Coronary artery (tissue), 2 donors: ENCODE measurements around the gene EDC3.
"Not testable (repeated sequence)": the region's sequence is repeated elsewhere in the genome, so short reads cannot be mapped to it uniquely, and the experiment has no call there.

ENCODE experiments used
- DNase-seq: peaks from one replicate; pipeline ENCODE4 v3.0.0-alpha.2; 2017; ENCODE audit warnings: low spot score
- H3K27ac ChIP-seq, 2 donors: fragments of 200-600 bp; sonication (generic); one replicate each; pipeline ENCODE4 v1.5.1; 2016 to 2019
- H3K4me3 ChIP-seq: fragments of 200-600 bp; sonication (generic); 2 replicates; pipeline ENCODE4 v1.5.1; 2016; ENCODE audit warnings: mild to moderate bottlenecking, moderate library complexity
- TF ChIP-seq, protein P1 (sequence below): fragments of 200-600 bp; sonication (generic); IDR thresholded peaks from one replicate; pipeline ENCODE4 v1.5.1; 2019; ENCODE audit warnings: antibody characterized with exemption

EDC3 gene

DNA sequence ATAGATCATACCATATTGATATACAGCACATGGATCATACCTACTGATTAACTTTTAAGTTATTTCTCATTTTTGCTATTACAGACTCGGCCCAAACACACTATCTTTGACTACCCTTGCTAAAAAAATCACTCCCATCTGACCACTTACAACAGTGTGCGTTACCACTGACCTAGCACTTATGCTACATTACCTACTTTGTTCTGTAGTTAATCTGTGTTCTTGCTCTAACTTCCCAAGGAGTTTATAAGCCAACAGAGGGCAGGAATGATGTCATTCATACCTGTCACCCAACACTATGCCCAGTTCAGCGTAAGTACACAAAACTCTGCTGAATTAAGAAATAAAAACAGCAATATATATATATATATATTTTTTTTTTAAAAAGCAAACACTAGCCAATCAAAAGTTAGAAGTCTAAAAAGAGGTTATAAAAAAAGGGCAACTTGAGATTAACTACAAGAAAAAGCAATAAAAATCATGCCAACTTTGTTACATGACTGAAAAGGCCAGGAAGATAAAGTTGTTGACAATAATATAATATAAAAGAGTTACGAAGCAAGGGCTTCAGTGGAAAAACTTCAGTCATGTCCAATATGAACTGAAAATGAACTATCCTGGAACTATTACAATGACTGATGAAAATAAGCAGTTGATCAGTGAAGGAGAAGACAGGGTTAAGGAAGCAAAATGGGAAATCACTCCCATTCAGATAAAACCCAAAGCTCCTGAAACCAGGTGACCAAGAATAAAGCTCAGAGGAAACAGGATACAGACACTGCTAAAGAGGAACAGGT lies 33.6 kb downstream of the EDC3 start:
- Histone ChIP-seq H3K27ac (no peak overlapping the region), H3K4me3 (no peak overlapping the region)
- no peak for DNase-seq
- TF ChIP-seq, protein P1, sequence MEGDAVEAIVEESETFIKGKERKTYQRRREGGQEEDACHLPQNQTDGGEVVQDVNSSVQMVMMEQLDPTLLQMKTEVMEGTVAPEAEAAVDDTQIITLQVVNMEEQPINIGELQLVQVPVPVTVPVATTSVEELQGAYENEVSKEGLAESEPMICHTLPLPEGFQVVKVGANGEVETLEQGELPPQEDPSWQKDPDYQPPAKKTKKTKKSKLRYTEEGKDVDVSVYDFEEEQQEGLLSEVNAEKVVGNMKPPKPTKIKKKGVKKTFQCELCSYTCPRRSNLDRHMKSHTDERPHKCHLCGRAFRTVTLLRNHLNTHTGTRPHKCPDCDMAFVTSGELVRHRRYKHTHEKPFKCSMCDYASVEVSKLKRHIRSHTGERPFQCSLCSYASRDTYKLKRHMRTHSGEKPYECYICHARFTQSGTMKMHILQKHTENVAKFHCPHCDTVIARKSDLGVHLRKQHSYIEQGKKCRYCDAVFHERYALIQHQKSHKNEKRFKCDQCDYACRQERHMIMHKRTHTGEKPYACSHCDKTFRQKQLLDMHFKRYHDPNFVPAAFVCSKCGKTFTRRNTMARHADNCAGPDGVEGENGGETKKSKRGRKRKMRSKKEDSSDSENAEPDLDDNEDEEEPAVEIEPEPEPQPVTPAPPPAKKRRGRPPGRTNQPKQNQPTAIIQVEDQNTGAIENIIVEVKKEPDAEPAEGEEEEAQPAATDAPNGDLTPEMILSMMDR: no peak

DNA sequence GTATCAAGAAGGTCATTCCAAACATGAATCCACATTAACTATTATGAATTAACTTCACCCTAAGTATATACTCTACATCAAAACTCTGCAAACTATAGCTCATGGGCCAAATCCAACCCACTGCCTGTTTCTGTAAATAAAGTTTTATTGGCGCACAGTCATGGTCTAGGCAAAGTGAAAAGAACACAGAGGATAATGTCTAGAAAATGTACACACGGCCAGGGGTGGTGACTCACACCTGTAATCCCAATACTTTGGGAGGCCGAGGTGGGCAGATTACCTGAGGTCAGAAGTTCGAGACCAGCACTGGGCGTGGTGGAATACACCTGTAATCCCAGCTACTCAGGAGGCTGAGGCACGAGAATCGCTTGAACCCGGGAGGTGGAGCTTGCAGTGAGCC lies 34.5 kb downstream of the EDC3 start:
- not testable (repeated sequence) for DNase-seq, H3K4me3 ChIP-seq, H3K27ac ChIP-seq

DNA sequence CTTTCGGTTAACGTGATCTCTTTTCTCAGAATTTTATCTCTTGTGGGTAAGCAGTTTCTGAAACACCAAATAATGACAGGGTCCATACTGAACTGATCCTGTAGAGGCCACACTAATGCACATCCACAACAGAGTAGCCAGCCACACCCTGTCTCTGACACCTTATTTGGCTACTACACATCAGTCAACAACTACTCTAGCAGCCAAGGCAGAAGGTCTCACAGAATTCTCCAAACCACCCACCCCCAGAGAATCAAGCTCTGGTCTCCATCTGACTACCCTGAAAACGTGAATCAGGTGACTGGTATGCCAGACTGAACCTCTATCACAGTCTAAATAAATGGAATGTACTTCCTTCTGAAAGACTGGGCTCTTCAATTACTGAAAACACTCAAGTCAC lies 38.0 kb downstream of the EDC3 start:
- no peak for DNase-seq
- no peak overlapping the region for H3K27ac ChIP-seq
- H3K4me3 ChIP-seq: no peak overlapping the region
- TF ChIP-seq, protein P1: no peak

DNA sequence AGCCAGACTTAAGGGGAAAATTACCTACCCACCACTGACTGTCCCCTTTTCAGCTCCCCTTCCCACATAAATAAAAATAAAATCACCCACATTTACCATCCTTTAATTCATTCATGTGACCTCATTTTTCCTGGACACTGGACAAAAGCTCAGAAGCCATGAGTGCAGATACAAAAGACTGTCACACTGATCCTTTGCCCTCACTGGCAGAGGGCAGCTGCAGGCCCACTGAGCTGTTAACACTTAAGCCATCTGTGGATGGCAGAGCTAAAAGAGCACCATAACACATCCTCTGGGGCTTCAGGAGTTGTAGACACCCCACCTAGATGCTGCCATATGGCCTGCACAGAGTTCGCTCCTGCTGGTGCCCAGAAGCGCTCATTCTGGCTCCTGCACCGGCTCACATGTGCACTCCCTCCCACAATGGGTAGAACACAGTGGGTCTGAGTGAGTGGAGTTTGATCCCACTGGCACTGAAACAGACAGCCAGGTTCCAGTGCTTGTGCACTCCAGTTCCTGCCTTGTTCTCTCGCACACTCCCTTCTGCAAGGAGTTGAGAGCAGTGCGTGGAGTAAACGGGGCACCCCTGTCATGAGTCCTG lies 38.8 kb downstream of the EDC3 start:
- no peak for DNase-seq
- TF ChIP-seq, protein P1: no peak
- H3K27ac ChIP-seq: no peak overlapping the region

DNA sequence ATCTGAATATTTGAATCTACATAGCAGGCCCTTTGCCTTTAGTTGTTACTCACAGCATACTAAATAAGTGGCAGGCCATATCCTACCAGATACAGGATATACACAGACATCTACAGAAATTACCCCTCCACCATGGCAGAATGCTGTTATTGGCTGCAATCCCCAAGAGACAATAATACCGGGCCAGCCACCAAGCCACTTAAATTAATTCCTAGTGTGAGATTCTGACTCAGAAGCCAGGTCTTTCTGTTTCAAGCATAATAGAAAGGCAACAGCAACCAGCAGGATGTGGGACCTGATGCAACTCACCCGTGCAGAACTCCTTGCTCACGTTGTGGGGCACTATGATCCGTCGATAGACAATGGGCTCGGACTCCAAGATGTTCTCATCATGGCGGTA lies 40.4 kb downstream of the EDC3 start:
- no peak overlapping the region for H3K4me3 ChIP-seq
- TF ChIP-seq, protein P1: no peak
- DNase-seq: no peak
- H3K27ac ChIP-seq: no peak overlapping the region

More for the DNA sequence above, 38.8 kb downstream of the EDC3 start:
- H3K4me3 ChIP-seq: no peak overlapping the region

DNA sequence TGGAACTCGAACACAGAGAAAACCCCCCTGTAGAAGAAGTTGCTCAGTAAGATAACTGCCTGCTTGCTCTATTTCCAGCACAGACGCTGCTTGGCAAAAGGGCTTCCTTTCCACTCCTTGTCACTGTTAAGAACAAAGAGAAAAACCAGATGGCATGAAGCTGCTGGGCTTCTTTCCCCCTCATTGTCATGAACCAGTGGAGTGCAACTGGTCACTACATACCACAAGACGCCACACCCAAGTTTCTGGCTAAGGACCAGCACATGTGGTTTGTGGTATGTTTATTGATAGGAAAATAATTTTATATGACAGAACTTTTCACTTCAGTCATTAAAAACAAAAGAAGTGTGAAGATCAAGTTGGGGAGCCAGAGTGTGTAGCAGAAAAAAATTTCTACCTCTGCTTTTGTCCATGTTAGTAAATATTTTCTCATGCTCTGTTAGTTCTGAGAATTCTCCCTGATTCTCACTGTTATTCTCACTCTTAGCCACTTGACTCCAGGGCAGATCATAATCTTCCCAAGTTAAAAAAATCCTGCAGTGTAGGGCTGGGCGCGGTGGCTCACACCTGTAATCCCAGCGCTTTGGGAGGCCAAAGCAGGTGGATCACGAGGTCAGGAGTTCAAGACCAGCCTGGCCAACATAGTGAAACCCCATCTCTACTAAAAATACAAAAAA lies 42.3 kb downstream of the EDC3 start:
- DNase-seq: no peak
- Histone ChIP-seq H3K27ac (no peak overlapping the region), H3K4me3 (no peak overlapping the region)
- TF ChIP-seq, protein P1: no peak

DNA sequence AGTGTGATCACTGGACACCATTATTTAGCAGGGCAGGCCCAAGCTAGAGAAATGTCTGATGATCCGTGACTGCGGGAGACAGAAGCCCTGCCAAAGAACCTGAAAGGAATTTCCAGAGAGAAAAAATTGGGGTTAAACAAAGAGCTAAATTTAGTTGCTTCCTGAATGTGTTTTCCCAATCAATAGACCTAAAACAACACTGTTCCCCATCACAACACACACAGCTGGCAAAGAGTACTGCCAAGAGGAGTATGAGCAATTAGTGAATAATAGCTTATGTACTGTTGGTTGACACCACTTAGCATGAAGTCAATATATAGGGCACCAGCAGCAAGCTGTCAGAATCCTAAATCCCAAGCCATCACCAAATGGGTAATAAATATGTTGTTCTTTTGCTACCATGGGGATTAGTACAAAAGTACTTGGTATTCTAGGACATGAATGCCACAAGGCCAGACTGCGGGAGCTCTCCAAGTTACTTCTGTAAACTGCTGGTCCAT lies 44.5 kb downstream of the EDC3 start:
- TF ChIP-seq, protein P1: no peak
- no peak overlapping the region for H3K4me3 ChIP-seq
- H3K27ac ChIP-seq: no peak overlapping the region
- DNase-seq: no peak
